ENCODE data around the gene MED9.

Gene MED9

DNA sequence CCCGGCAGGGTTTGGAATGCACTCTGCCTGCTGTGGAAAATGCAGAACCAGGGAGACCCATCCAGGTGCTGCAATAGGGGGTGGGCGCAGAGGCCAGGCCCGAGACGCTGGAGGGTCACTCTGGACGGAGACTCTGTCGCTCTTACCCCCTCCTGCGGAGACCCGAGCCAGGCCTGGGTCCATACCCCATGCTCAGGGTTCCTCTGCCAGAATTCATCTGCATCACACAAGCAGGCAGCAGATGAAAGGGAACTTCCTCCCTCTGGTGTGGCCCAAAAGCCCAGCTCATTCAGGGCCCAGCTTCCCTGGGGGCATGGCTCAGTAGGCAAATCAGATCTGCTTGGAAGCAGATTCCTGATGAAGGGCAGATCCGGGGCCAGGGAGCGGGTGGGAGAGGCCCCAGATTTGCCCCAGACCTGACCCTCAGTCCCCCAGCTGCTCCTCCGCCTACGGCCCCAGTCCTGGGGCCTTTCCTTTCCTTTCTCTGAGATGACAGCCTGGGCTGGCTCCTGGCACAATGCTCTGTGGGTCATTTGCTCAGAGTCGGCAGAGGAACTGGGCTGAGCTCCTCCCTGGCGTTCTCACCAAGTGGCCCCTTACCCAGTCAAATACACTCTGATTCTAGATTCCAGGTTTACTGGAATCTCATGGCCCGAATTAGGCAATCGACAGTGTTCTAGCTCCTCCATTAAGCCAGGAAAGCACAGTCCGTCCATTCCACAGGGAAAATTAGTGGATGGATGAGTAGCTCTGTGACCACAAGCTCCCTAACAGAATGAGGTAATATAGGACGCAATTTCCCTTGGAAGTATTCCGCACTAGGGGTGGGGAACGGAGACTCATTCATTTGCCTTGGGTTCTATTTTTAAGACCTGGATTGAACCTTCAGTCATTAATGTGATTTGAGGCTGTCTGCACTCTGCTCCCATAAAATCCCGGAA is 38.5 kb downstream of the MED9 start:
- no peak for DNase-seq (ENCODE audit: low read depth in 2 of 3, low spot score in 2 of 3)

- no peak for DNase-seq (ENCODE audit: low read depth in 2 of 3, low spot score in 2 of 3)
Measured at GRCh38 chr17:17515934-17516930, 39.4 kb downstream of the MED9 start.

- DNase-seq (ENCODE audit: low read depth in 2 of 3, low spot score in 2 of 3), result no peak
Measured at GRCh38 chr17:17516941-17517720, 40.3 kb downstream of the MED9 start.

- no peak for DNase-seq (ENCODE audit: low read depth in 2 of 3, low spot score in 2 of 3)
Measured at GRCh38 chr17:17518014-17518413, 41.2 kb downstream of the MED9 start.

DNA sequence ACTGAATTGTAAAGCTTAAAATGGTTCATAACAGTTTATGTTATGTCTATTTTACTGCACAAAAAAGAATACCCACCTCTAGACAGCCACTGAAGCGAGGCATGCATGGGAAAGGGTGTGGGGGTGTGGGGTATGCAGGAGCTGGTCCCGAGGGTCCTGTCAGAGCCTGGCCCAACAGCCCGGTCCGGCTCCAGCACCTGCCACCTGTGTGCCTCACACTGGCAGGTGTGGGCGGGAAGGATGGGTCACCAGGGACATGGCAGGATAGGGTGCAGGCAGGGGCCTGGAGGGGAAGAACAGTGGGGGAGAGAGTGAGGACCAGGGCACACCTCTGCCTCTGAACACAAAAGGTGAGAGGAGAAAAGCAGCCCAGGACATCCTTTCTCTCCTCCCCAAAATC is 42.2 kb downstream of the MED9 start:
- no peak for DNase-seq (ENCODE audit: low read depth in 2 of 3, low spot score in 2 of 3)

DNA sequence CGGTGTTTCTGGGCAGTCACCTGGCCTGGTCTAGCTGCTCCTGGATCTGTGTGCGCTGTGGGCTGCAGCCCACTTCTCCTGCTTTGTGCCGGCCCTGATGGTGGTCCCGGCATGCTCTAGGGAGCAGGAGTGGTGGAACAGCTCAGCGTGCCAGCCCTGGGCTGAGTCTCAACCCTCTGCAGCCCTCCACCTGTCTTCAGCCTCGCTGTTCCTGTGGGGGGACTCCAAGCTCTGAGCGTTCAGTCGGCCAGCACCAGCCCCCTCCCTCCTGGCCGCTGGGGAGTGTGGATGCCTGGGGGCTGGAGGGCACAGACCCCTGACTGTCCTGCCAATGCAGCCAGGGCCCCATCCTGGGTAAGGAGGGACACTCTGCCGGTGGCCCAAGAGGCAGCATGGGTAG is 43.1 kb downstream of the MED9 start:
- DNase-seq (ENCODE audit: low read depth in 2 of 3, low spot score in 2 of 3), result no peak

- no peak for DNase-seq (ENCODE audit: low read depth in 2 of 3, low spot score in 2 of 3)
Measured at GRCh38 chr17:17520599-17521232, 43.9 kb downstream of the MED9 start.

- no peak for DNase-seq (ENCODE audit: low read depth in 2 of 3, low spot score in 2 of 3)
Measured at GRCh38 chr17:17523001-17523730, 46.4 kb downstream of the MED9 start.

GRCh38 chr17:17523731-17524490 is 47.1 kb downstream of the MED9 start:
- no peak for DNase-seq (ENCODE audit: low read depth in 2 of 3, low spot score in 2 of 3)

DNA sequence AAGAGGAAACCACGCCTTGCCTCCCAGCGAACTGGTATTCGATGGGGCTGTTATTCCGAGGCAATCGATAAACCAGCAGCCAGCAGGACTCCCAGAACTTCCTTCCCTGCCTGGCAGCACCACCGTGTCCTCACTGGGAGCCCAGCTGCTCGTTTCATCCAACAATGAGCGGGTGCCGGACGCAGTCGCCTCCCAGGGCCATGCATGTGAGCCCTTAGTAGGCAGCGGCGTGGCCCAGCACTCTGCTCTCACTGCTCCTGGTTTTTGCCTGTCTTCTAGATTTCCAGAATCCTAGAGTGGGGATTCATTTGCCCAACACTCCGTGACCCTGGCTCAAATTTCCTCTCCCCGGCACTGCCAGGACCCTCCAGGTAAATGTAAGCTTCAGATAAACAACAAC is 48.5 kb downstream of the MED9 start:
- no peak for DNase-seq (ENCODE audit: low read depth in 2 of 3, low spot score in 2 of 3)

DNA sequence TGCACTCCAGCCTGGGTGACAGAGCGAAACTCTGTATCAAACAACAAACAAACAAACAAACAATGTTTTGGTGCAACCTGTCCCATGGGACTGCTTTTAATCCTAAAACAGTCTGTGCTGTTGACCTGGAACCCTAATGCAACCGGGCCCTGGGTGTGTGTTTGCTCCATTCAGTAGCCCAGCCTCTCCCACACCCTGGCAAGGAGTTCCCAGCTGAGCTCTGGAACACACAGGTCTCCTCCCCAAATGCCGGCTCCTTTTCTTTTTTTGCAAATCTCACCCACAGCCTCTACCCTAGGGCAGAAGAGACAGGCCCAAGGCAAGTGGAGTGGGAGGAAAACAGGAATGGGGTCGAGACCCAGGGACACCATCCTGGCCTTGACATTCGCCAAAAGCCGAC is 49.2 kb downstream of the MED9 start:
- DNase-seq (ENCODE audit: low read depth in 2 of 3, low spot score in 2 of 3), result no peak

DNA sequence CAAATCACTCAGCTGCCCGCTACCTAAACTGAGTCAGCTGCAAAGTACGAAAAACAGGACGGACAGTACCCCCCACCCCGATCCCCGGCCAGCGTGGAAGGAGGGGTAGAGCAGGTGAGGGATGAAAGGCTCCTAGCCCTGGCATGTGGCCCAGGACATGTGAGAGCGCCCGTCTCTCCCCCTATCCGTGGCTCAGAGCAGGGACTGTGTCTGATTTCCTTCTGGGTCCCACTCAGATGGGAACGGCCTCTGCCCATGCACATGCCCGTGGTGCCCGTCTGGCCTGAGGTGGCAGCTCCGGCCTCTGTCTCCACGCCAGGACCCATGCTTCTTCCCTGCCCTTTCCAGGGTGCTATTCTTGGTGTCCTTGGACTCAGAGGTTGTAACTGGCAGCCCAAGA is 49.6 kb downstream of the MED9 start:
- no peak for DNase-seq (ENCODE audit: low read depth in 2 of 3, low spot score in 2 of 3)

GRCh38 chr17:17527534-17527933 is 50.7 kb downstream of the MED9 start:
- DNase-seq (ENCODE audit: low read depth in 2 of 3, low spot score in 2 of 3), result no peak

DNA sequence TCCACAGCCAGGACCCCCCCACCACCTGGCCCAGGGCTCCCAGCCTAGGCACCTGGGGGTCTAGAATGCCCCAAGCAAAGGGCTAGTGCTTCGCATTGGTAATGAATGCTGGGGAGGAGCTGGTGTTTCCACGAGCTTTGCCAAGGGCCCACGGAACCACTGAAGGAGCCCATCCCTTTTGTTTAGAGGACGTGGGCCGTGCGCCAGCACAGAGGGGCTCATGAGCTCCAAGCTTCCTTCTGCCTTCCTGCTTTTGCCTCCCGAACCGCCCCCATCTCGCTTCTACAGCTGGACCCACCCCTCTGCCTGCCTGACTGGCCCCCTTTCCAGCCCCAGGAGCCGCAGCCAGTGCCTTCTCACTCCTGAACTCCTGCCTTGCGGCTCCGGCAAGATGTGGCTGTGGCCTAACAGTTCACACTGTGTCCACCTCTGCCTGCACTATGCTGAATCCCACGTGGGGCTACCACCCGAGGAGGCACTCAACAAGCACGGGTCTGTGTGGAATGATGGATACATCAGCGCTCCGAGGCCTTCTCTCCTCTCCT is 51.2 kb downstream of the MED9 start:
- no peak for DNase-seq (ENCODE audit: low read depth in 2 of 3, low spot score in 2 of 3)

GRCh38 chr17:17528696-17529652 is 52.2 kb downstream of the MED9 start:
- no peak for DNase-seq (ENCODE audit: low read depth in 2 of 3, low spot score in 2 of 3)

- no peak for DNase-seq (ENCODE audit: low read depth in 2 of 3, low spot score in 2 of 3)
Measured at GRCh38 chr17:17531156-17531555, 54.4 kb downstream of the MED9 start.

DNA sequence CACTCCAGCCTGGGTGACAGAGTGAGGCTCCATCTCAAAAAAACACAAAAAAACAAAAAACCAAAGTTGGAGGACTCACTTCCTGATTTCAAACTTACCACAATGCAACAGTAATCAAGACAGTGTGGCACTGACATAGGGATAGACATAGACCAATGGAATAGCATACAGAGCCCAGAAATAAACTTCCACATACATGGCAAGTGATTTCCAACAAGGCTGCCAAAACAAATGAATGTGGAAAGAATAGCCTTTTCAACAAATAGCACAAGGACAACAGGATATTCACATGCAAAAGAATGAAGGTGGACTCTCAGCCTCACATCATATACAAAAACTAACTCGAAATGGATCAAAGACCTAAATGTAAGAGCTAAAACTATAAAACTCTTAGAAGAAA is 56.2 kb downstream of the MED9 start:
- no peak for DNase-seq (ENCODE audit: low read depth in 2 of 3, low spot score in 2 of 3)
